Fibroblast of lung (primary cell): ENCODE measurements around the gene LDLRAD3. TPM values are rescaled to one million over a fixed set of nuclear protein-coding genes. Genes with fewer than 3 reads are reported as not detected.

ENCODE experiments used
- DNase-seq, 2 donors: peaks; one replicate each; pipeline versions ENCODE4 v3.0.0 to v3.0.0-alpha.2; 2010; ENCODE audit warnings: low read depth in 2 of 2
- H2AFZ ChIP-seq: 2 replicates; pipeline ENCODE4 v1.5.1; 2012; ENCODE audit warnings: low read length, control low read depth, inconsistent platforms
- H3K27ac ChIP-seq: 2 replicates; pipeline ENCODE4 v1.5.1; 2011; ENCODE audit warnings: low read length, control low read depth; ENCODE audit not compliant: insufficient read depth
- H3K27me3 ChIP-seq: 2 replicates; pipeline ENCODE4 v1.5.1; 2011; ENCODE audit warnings: mild to moderate bottlenecking, low read length; ENCODE audit not compliant: control insufficient read depth, insufficient read depth
- H3K36me3 ChIP-seq: 2 replicates; pipeline ENCODE4 v1.5.1; 2011; ENCODE audit warnings: low read length; ENCODE audit not compliant: control insufficient read depth, insufficient read depth
- H3K4me1 ChIP-seq: 2 replicates; pipeline ENCODE4 v1.5.1; 2011; ENCODE audit warnings: low read length; ENCODE audit not compliant: control insufficient read depth, insufficient read depth; ENCODE audit errors: extremely low read depth
- H3K4me2 ChIP-seq: 2 replicates; pipeline ENCODE4 v1.5.1; 2011; ENCODE audit warnings: low read length, control low read depth; ENCODE audit not compliant: insufficient read depth; ENCODE audit errors: extremely low read depth
- H3K4me3 ChIP-seq, 4 experiments: fragments of 200-600 bp in 1 of 4; sonication (generic) in 1 of 4; replicated peaks in 1 of 4; 2 replicates each; pipeline ENCODE4 v1.5.1; 2011 to 2016; ENCODE audit warnings: low read length in 4 of 4, low read depth in 3 of 4, mild to moderate bottlenecking in 3 of 4, control low read depth in 2 of 4, inconsistent platforms in 1 of 4, mixed read lengths in 1 of 4; ENCODE audit not compliant: insufficient read depth in 1 of 4; ENCODE audit errors: control extremely low read depth in 1 of 4
- H3K79me2 ChIP-seq: 2 replicates; pipeline ENCODE4 v1.5.1; 2012; ENCODE audit warnings: mild to moderate bottlenecking, low read length, inconsistent platforms; ENCODE audit not compliant: control insufficient read depth, insufficient read depth
- H3K9ac ChIP-seq: 2 replicates; pipeline ENCODE4 v1.5.1; 2011; ENCODE audit warnings: mild to moderate bottlenecking, low read length, control low read depth; ENCODE audit not compliant: insufficient read depth
- H3K9me3 ChIP-seq: 2 replicates; pipeline ENCODE4 v1.5.1; 2012; ENCODE audit warnings: low read depth, low read length; ENCODE audit not compliant: control insufficient read depth, insufficient read depth
- H4K20me1 ChIP-seq: 2 replicates; pipeline ENCODE4 v1.5.1; 2011; ENCODE audit warnings: low read length; ENCODE audit not compliant: control insufficient read depth, insufficient read depth; ENCODE audit errors: extremely low read depth
- EZH2 ChIP-seq: IDR thresholded peaks from 2 replicates; pipeline ENCODE4 v1.5.1; 2012; ENCODE audit warnings: low read length, control low read depth, mild to moderate bottlenecking; ENCODE audit errors: missing control alignments
- polyA plus RNA-seq, 2 donors: library from polyadenylated mRNA; depleted of rRNA in 1 of 2; stranded (reverse) in 1 of 2; unstranded in 1 of 2; fragments of >200 nt; gene quantifications; 2 replicates each; pipeline ENCODE4 v1.2.1, GENCODE V29; 2011 to 2012; ENCODE audit warnings: missing spikeins in 1 of 2
- total RNA-seq: library from RNA; depleted of rRNA; stranded (reverse); fragments of >200 nt; gene quantifications from 2 replicates; pipeline ENCODE4 v1.2.1, GENCODE V29; 2014
- TF ChIP-seq, protein P1 (sequence below), 2 donors: IDR thresholded peaks in 1 of 2; conservative IDR thresholded peaks in 1 of 2; 1 replicate in 1 of 2; 2 replicates in 1 of 2; pipeline ENCODE4 v1.5.1; 2011 to 2012; ENCODE audit warnings: low read length in 2 of 2, control low read depth in 1 of 2, inconsistent platforms in 1 of 2, low read depth in 1 of 2, mild to moderate bottlenecking in 1 of 2

The LDLRAD3 gene
- total and polyA plus RNA-seq, 2 donors (not counting 1 experiment from before 2014, with no cell fraction given) = 3.8 to 7.8 TPM

DNA sequence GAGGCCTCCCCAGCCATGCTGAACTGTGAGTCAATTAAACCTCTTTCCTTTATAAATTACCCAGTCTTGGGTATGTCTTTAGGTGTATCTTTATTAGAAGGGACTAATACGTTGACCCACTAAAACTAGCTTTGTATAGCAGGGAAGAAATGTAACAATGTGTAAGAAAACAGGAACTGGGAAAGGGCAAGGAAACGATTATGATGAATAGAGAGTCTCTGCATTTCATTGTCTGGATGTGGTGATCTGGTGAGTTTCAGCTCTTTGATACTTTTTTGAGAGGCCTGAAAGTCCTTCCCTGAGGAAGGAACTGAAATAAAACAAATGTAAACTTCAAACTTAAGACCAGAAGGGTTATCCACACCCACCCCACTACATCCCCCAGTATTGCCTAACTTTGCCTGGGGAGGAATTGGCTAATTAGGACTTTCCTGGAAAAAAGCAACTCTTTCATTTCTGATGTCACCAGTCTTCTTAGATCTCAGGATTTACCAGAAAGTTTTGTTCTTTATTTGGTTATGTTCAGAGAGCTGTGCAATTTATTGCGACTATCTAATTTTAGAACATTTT, 119.0 kb downstream of the LDLRAD3 start:
- Histone ChIP-seq H3K9ac (no peak overlapping the region), H3K9me3 (no peaks in the 10 kb centered on the region), H3K4me2 (no peak overlapping the region), H3K79me2 (no peaks in the 10 kb centered on the region), H3K4me1 (no peaks in the 10 kb centered on the region), H3K27ac (no peak overlapping the region), H3K36me3 (no peaks in the 10 kb centered on the region), H4K20me1 (no peaks in the 10 kb centered on the region), H2AFZ (no peak overlapping the region), H3K4me3 (no peak overlapping the region), H3K27me3 (no peaks in the 10 kb centered on the region)
- peak in 1 of 2 donors; percentile 71 for DNase-seq
- TF ChIP-seq EZH2 = no peak
- TF ChIP-seq, protein P1, sequence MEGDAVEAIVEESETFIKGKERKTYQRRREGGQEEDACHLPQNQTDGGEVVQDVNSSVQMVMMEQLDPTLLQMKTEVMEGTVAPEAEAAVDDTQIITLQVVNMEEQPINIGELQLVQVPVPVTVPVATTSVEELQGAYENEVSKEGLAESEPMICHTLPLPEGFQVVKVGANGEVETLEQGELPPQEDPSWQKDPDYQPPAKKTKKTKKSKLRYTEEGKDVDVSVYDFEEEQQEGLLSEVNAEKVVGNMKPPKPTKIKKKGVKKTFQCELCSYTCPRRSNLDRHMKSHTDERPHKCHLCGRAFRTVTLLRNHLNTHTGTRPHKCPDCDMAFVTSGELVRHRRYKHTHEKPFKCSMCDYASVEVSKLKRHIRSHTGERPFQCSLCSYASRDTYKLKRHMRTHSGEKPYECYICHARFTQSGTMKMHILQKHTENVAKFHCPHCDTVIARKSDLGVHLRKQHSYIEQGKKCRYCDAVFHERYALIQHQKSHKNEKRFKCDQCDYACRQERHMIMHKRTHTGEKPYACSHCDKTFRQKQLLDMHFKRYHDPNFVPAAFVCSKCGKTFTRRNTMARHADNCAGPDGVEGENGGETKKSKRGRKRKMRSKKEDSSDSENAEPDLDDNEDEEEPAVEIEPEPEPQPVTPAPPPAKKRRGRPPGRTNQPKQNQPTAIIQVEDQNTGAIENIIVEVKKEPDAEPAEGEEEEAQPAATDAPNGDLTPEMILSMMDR (conservative IDR thresholded peaks at IDR 0.05 in 1 of 2, IDR thresholded peaks at IDR 0.05 in 1 of 2; ENCODE audit: low read depth in 1 of 2, low read length in 2 of 2) = no peak

DNA sequence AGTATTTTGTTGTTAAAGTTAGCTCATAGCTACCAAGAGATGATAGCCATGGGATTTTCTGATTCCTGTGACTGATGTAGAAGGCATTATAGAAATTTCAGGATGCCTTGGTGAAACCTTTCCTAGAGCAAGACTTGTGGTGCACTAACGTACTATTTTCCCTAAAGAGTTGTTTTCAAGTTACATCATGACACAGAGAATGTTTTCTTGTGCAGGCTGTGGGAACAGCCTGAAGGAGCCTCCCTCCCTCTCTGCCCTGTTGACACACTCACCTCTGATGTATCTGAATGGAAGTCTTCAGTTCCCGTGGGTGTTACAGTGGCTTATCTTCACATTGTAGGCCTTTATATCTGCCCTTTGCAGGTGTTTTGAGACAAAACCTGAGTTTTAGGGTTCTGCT, 121.6 kb downstream of the LDLRAD3 start:
- Histone ChIP-seq H3K27ac (no peak overlapping the region), H4K20me1 (no peaks in the 10 kb centered on the region), H3K27me3 (no peaks in the 10 kb centered on the region), H3K79me2 (no peaks in the 10 kb centered on the region), H3K9me3 (no peaks in the 10 kb centered on the region), H3K4me2 (no peak overlapping the region), H3K4me3 (no peak overlapping the region), H3K9ac (no peak overlapping the region), H3K36me3 (no peaks in the 10 kb centered on the region), H2AFZ (no peak overlapping the region), H3K4me1 (no peaks in the 10 kb centered on the region)
- DNase-seq = no peak
- TF ChIP-seq, protein P1 (conservative IDR thresholded peaks at IDR 0.05 in 1 of 2, IDR thresholded peaks at IDR 0.05 in 1 of 2; ENCODE audit: low read depth in 1 of 2, low read length in 2 of 2) = no peak
- TF ChIP-seq EZH2 = no peak

DNA sequence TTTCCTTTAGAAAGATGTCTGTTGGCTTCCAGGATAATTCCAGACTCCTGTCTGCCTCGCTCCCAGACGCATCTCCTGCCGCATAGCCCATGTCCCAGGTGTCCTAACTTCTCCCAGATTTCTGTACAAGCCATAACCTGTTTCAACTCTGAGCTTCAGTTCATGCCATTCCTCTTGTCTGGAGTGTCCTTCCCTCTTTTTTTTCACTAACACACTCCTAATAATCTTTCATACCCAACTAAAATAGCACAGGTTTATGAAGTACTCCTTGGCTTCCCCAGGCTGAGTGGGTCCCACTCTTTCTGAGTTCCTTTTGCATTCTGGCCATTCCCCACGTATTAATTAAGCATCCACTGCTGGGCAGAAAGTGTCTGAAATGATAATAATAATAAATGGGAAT, 123.0 kb downstream of the LDLRAD3 start:
- Histone ChIP-seq H3K9ac (no peak overlapping the region), H3K79me2 (no peaks in the 10 kb centered on the region), H2AFZ (no peak overlapping the region), H3K4me2 (no peak overlapping the region), H3K4me1 (no peaks in the 10 kb centered on the region), H3K36me3 (no peaks in the 10 kb centered on the region), H3K9me3 (no peaks in the 10 kb centered on the region), H4K20me1 (no peaks in the 10 kb centered on the region), H3K27me3 (no peaks in the 10 kb centered on the region), H3K4me3 (no peak overlapping the region), H3K27ac (no peak overlapping the region)
- no peak for DNase-seq
- TF ChIP-seq EZH2 = no peak
- TF ChIP-seq, protein P1 (conservative IDR thresholded peaks at IDR 0.05 in 1 of 2, IDR thresholded peaks at IDR 0.05 in 1 of 2; ENCODE audit: low read depth in 1 of 2, low read length in 2 of 2) = no peak
